ENCODE results near the gene MELTF. TPM values are rescaled to one million over a fixed set of nuclear protein-coding genes. Genes with fewer than 3 reads are reported as not detected.

MELTF gene
- polyA plus RNA-seq, 3 donors: 0.34 to 2.8 (median 0.36) TPM

- H3K4me2 ChIP-seq (replicated peaks; ENCODE audit: extremely low read depth, low read length, poor library complexity, severe bottlenecking): no peak overlapping the region
- Mint-ChIP-seq H3K27ac (no peak overlapping the region), H3K4me3 (no peak overlapping the region), H3K4me1 (peaks cover 12% of the 10 kb centered on the region), H3K36me3 (peaks cover 30 to 32% of the 10 kb centered on the region in 2 donors), H3K27me3 (ENCODE audit: low read depth in 3 of 3) (no peaks in the 10 kb centered on the region), H3K9me3 (no peaks in the 10 kb centered on the region)
- H3K9me3 ChIP-seq (replicated peaks in 1 of 2; ENCODE audit: control insufficient read depth in 1 of 2, insufficient read depth in 1 of 2, low read length in 2 of 2): no peaks in the 10 kb centered on the region
- peaks cover 0 to 4% of the 10 kb centered on the region in 2 donors for H3K4me1 ChIP-seq (ENCODE audit: control insufficient read depth in 1 of 2, insufficient read depth in 2 of 2, low read length in 2 of 2)
- no peak overlapping the region for H3K4me3 ChIP-seq (replicated peaks in 1 of 3; ENCODE audit: low read depth in 2 of 3, low read length in 3 of 3)
- no peak overlapping the region for H2AFZ ChIP-seq (ENCODE audit: insufficient read depth, low read depth, low read length, poor library complexity, severe bottlenecking)
- no peak overlapping the region for H3K27ac ChIP-seq (ENCODE audit: low read depth in 1 of 2, low read length in 2 of 2)
- no peaks in the 10 kb centered on the region for H3K79me2 ChIP-seq (ENCODE audit: insufficient read depth, low read length)
- no peak overlapping the region for H3K9ac ChIP-seq (ENCODE audit: insufficient read depth, low read length, poor library complexity, severe bottlenecking)
- no CpG with 5 or more reads among the region's 1 CpG for WGBS (ENCODE audit: insufficient coverage)
- intact Hi-C loops (cut with micrococcal nuclease): no loop called here
- H3K27me3 ChIP-seq (ENCODE audit: control insufficient read depth in 2 of 2, insufficient read depth in 2 of 2, low read length in 2 of 2): no peaks in the 10 kb centered on the region
- H4K20me1 ChIP-seq (ENCODE audit: insufficient read depth, low read length): no peaks in the 10 kb centered on the region
- no peak for TF ChIP-seq CTCF (IDR thresholded peaks at IDR 0.05)
- DNase-seq: no peak
- peaks cover 18 to 33% of the 10 kb centered on the region in 2 donors for H3K36me3 ChIP-seq (replicated peaks in 1 of 2; ENCODE audit: control insufficient read depth in 1 of 2, insufficient read depth in 2 of 2, low read length in 2 of 2)
Observed at GRCh38 chr3:197068077-197068476, 38.5 kb upstream of the MELTF start.

- H4K20me1 ChIP-seq (ENCODE audit: insufficient read depth, low read length): no peaks in the 10 kb centered on the region
- H3K36me3 Mint-ChIP-seq: peaks cover 43 to 46% of the 10 kb centered on the region in 2 donors
- H3K9me3 Mint-ChIP-seq: no peaks in the 10 kb centered on the region
- no peak overlapping the region for H3K4me3 Mint-ChIP-seq
- H3K4me1 ChIP-seq (ENCODE audit: control insufficient read depth in 1 of 2, insufficient read depth in 2 of 2, low read length in 2 of 2): peaks cover 0 to 4% of the 10 kb centered on the region in 2 donors
- H3K9ac ChIP-seq (ENCODE audit: insufficient read depth, low read length, poor library complexity, severe bottlenecking): no peak overlapping the region
- no peak overlapping the region for H3K4me2 ChIP-seq (replicated peaks; ENCODE audit: extremely low read depth, low read length, poor library complexity, severe bottlenecking)
- TF ChIP-seq CTCF (IDR thresholded peaks at IDR 0.05): no peak
- no peak for DNase-seq
- no peak overlapping the region for H3K27ac ChIP-seq (ENCODE audit: low read depth in 1 of 2, low read length in 2 of 2)
- no peaks in the 10 kb centered on the region for H3K27me3 Mint-ChIP-seq (ENCODE audit: low read depth in 3 of 3)
- no peaks in the 10 kb centered on the region for H3K27me3 ChIP-seq (ENCODE audit: control insufficient read depth in 2 of 2, insufficient read depth in 2 of 2, low read length in 2 of 2)
- intact Hi-C loops (cut with micrococcal nuclease): no loop called here
- H2AFZ ChIP-seq (ENCODE audit: insufficient read depth, low read depth, low read length, poor library complexity, severe bottlenecking): no peak overlapping the region
- no peak overlapping the region for H3K4me3 ChIP-seq (replicated peaks in 1 of 3; ENCODE audit: low read depth in 2 of 3, low read length in 3 of 3)
- H3K27ac Mint-ChIP-seq: no peak overlapping the region
- peaks cover 12% of the 10 kb centered on the region for H3K4me1 Mint-ChIP-seq
- WGBS (ENCODE audit: insufficient coverage): no CpG with 5 or more reads among the region's 1 CpG
- H3K79me2 ChIP-seq (ENCODE audit: insufficient read depth, low read length): no peaks in the 10 kb centered on the region
- H3K9me3 ChIP-seq (replicated peaks in 1 of 2; ENCODE audit: control insufficient read depth in 1 of 2, insufficient read depth in 1 of 2, low read length in 2 of 2): no peaks in the 10 kb centered on the region
- peaks cover 22 to 57% of the 10 kb centered on the region in 2 donors for H3K36me3 ChIP-seq (replicated peaks in 1 of 2; ENCODE audit: control insufficient read depth in 1 of 2, insufficient read depth in 2 of 2, low read length in 2 of 2)
Observed at GRCh38 chr3:197064771-197065170, 35.2 kb upstream of the MELTF start.

All from CD14-positive monocyte (primary cell).